ENCODE measurements around the gene PANX2. TPM values are rescaled to one million over a fixed set of nuclear protein-coding genes. Genes with fewer than 3 reads are reported as not detected.
A peak's percentile ranks its signal among the peaks of the same experiment; 100 is the strongest.

Gene PANX2
- total RNA-seq, 6 experiments from 2014 or later = 3.9 to 12.3 (median 7.2) TPM

GRCh38 chr22:50182176-50183081 lies 11.9 kb downstream of the PANX2 start:
- Histone ChIP-seq H3K4me1 (peaks cover 0 to 25% (median 6%) of the 10 kb centered on the region in 4 donors), H3K27ac (no peak overlapping the region), H3K36me3 (no peaks in the 10 kb centered on the region), H3K27me3 (no peaks in the 10 kb centered on the region), H3K4me3 (no peak overlapping the region), H3K9me3 (no peaks in the 10 kb centered on the region)
- TF ChIP-seq CTCF (IDR thresholded peaks at IDR 0.05) = no peak
- TF ChIP-seq POLR2A (IDR thresholded peaks at IDR 0.05) = no peak
- intact Hi-C loops (cut with DNase I) = no loop called here
- ATAC-seq = peak in 1 of 4 donors; percentile 41
- WGBS (ENCODE audit: insufficient coverage, low coverage, low lambda C conversion rate, missing lambda C conversion rate) = 18% methylated on average over 3 of the region's 31 CpGs
- DNase-seq = peak in 2 of 3 donors; percentile 59 to 81

- H3K4me1 ChIP-seq = peaks cover 0 to 25% (median 6%) of the 10 kb centered on the region in 4 donors
- no peaks in the 10 kb centered on the region for H3K36me3 ChIP-seq
- H3K9me3 ChIP-seq = no peaks in the 10 kb centered on the region
- ATAC-seq = no peak
- H3K27me3 ChIP-seq = no peaks in the 10 kb centered on the region
- no CpG with 5 or more reads among the region's 19 CpGs for WGBS (ENCODE audit: insufficient coverage, low coverage, low lambda C conversion rate, missing lambda C conversion rate)
- peak in 1 of 3 donors; percentile 55 for DNase-seq
- TF ChIP-seq CTCF (IDR thresholded peaks at IDR 0.05) = no peak
- TF ChIP-seq POLR2A (IDR thresholded peaks at IDR 0.05) = no peak
- no peak overlapping the region for H3K27ac ChIP-seq
- intact Hi-C loops (cut with DNase I) = no loop called here
- no peak overlapping the region for H3K4me3 ChIP-seq
Measured at GRCh38 chr22:50183141-50183971, 12.8 kb downstream of the PANX2 start.

GRCh38 chr22:50184004-50184901 lies 13.7 kb downstream of the PANX2 start:
- TF ChIP-seq CTCF (IDR thresholded peaks at IDR 0.05) (no peak), POLR2A (IDR thresholded peaks at IDR 0.05) (no peak)
- ATAC-seq (peak; percentile 50 to 61 (median 57)), DNase-seq (peak in 2 of 3 donors; percentile 80 to 82)
- Histone ChIP-seq H3K4me3 (peak overlapping the region in 1 of 3 donors; percentile 67), H3K27ac (peak overlapping the region in 1 of 3 donors; percentile 68), H3K27me3 (no peaks in the 10 kb centered on the region), H3K36me3 (no peaks in the 10 kb centered on the region), H3K9me3 (no peaks in the 10 kb centered on the region), H3K4me1 (peaks cover 0 to 31% (median 6%) of the 10 kb centered on the region in 4 donors)
- 67% methylated on average over 2 of the region's 32 CpGs for WGBS (ENCODE audit: insufficient coverage, low coverage, low lambda C conversion rate, missing lambda C conversion rate)
- intact Hi-C loops (cut with DNase I) = no loop called here

- Histone ChIP-seq H3K9me3 (no peaks in the 10 kb centered on the region), H3K27me3 (no peaks in the 10 kb centered on the region), H3K4me3 (peak overlapping the region; percentile 38 to 67 (median 44)), H3K27ac (peak overlapping the region; percentile 5 to 68 (median 33)), H3K4me1 (peaks cover 0 to 38% (median 9%) of the 10 kb centered on the region in 4 donors), H3K36me3 (no peaks in the 10 kb centered on the region)
- WGBS (ENCODE audit: insufficient coverage, low coverage, low lambda C conversion rate, missing lambda C conversion rate) = 2% methylated on average over 7 of the region's 63 CpGs
- TF ChIP-seq CTCF (IDR thresholded peaks at IDR 0.05) = no peak
- no peak for TF ChIP-seq POLR2A (IDR thresholded peaks at IDR 0.05)
- DNase-seq = peak in 1 of 3 donors; percentile 37
- ATAC-seq = no peak
- intact Hi-C loops (cut with DNase I) = no loop called here
Measured at GRCh38 chr22:50184902-50185374, 14.4 kb downstream of the PANX2 start.
